Muscle layer of colon (tissue), 2 donors: ENCODE results near the gene HIPK2.

Experiments used
- H3K27ac ChIP-seq: one replicate; pipeline ENCODE4 v1.7.0; 2013; ENCODE audit warnings: low read depth, mild to moderate bottlenecking, low read length, moderate library complexity
- H3K27me3 ChIP-seq, 2 donors: one replicate each; pipeline ENCODE4 v1.7.0; 2013; ENCODE audit warnings: low read length in 2 of 2, mild to moderate bottlenecking in 2 of 2; ENCODE audit not compliant: insufficient read depth in 2 of 2, control insufficient read depth in 1 of 2
- H3K36me3 ChIP-seq: one replicate; pipeline ENCODE4 v1.7.0; 2013; ENCODE audit warnings: mild to moderate bottlenecking, low read length; ENCODE audit not compliant: insufficient read depth
- H3K4me1 ChIP-seq: one replicate; pipeline ENCODE4 v1.7.0; 2013; ENCODE audit warnings: mild to moderate bottlenecking, low read length; ENCODE audit not compliant: insufficient read depth
- H3K4me3 ChIP-seq, 2 donors: one replicate each; pipeline ENCODE4 v1.7.0; 2013; ENCODE audit warnings: low read length in 2 of 2, low read depth in 1 of 2, mild to moderate bottlenecking in 1 of 2, moderate library complexity in 1 of 2
- H3K9ac ChIP-seq: one replicate; pipeline ENCODE4 v1.7.0; 2013; ENCODE audit warnings: low read length
- H3K9me3 ChIP-seq: one replicate; pipeline ENCODE4 v1.7.0; 2013; ENCODE audit warnings: mild to moderate bottlenecking, low read length
- donor health status: abdominal sarcoma.
- donor health status: Adenocarcinoma of cecum.

Gene HIPK2

DNA sequence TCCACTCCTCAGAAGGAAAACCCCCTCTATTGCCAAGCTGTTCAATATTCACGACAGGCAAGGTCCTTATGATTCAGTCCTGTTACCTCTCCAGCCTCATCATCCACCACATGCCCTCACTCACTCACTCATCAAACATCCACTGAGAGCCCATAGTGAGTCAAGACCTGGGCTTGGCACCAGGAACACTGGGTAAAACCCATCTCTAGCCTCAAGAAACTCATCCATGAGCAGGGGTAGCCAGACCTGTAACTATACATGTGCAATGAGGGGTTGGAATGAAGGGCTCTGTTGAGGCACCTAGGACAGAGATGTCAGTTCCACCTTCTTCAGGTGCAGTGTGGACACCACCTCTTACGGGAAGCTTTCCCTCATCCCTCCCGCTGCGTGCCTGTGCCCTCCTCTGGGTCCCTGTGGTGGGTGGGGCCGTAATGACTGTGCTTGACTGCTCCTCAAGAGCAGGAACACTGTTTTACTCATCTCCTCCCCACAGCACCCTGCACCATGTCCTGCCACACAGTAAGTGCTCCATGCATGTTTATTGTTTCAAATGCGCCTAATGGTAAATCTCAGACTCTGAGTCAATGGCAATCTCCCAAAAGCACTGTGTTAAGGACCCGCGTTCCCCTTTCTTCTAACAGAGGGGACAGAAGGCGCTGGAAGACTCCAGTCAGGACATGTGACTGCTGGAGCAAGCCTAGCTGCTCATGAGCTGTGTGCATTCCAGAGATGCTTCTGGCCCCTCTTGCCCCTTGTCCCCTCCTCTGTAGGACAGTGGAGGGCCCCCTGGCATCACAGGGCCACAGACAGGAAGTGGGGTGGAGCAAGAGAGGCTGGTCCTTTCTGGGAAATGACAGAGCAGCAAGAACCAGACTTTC, 95.4 kb downstream of the HIPK2 start:
- H3K27ac ChIP-seq: no peak overlapping the region
- peaks cover 8% of the 10 kb centered on the region for H3K4me1 ChIP-seq
- H3K9ac ChIP-seq: no peak overlapping the region
- H3K4me3 ChIP-seq: no peak overlapping the region
- no peaks in the 10 kb centered on the region for H3K36me3 ChIP-seq
- H3K27me3 ChIP-seq: no peaks in the 10 kb centered on the region
- H3K9me3 ChIP-seq: no peaks in the 10 kb centered on the region

DNA sequence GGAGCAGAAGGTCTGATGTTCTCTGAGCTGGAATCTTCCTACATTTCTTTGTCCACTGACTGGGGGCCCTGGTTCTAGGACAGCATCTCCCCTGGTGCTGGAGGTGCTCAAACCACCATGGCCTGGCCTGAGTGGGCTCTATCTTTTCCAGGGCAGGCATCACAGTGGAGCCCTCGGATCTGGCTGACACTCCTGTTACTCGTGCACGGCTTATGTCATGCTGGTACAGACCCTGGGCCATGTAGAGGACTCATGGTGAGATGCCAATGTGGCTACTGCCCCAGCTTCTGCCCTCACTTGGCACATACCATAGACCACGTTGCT, 96.0 kb downstream of the HIPK2 start:
- no peak overlapping the region for H3K9ac ChIP-seq

GRCh38 chr7:139681463-139681755, 96.4 kb downstream of the HIPK2 start:
- Histone ChIP-seq H3K9ac (no peak overlapping the region), H3K4me1 (peaks cover 8% of the 10 kb centered on the region), H3K27me3 (no peaks in the 10 kb centered on the region), H3K4me3 (no peak overlapping the region), H3K9me3 (no peaks in the 10 kb centered on the region), H3K27ac (no peak overlapping the region), H3K36me3 (no peaks in the 10 kb centered on the region)

More for the DNA sequence above, 96.0 kb downstream of the HIPK2 start:
- Histone ChIP-seq H3K4me3 (no peak overlapping the region), H3K9me3 (no peaks in the 10 kb centered on the region), H3K4me1 (peaks cover 8% of the 10 kb centered on the region), H3K36me3 (no peaks in the 10 kb centered on the region), H3K27me3 (no peaks in the 10 kb centered on the region), H3K27ac (no peak overlapping the region)

DNA sequence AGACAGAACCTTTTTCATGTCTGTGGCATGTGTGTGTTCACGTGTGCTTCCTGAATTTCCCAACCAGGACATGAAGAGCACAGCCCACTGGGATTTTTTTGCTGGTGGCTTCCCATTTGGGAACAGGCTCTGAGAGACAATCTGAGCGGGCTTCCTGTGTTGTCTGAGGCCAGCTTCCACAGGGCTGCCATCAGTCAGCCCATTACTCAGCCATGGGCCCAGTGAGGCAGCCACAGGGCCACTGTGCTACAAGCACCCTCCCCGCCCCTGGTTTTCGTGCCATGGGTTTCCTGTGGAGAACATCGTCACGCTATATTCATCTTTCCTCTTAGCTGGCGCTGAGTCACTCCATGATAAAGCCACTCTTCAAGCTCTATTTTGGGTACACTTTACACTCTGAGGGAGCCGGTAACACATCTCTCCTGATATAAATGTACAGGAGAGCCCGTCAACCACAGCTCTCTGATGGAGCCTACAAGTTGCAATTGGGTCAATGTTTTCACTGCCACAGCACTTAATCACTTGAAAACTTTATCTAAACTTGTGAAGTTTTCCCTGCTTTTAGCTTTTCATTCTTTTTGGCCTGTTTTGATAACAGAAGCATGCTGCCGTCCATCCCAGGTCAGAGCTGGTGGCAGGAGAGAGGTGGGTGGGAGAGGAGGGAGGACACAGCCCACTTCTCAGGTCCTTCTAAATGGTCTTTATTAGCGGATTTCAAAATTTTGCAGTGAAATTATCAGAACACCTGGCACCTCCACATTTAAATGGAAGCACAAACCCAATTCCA, 96.9 kb downstream of the HIPK2 start:
- peaks cover 8% of the 10 kb centered on the region for H3K4me1 ChIP-seq

GRCh38 chr7:139679731-139680594, 97.8 kb downstream of the HIPK2 start:
- H3K36me3 ChIP-seq: no peaks in the 10 kb centered on the region
- no peak overlapping the region for H3K4me3 ChIP-seq
- H3K27me3 ChIP-seq: no peaks in the 10 kb centered on the region
- H3K27ac ChIP-seq: no peak overlapping the region
- peaks cover 8% of the 10 kb centered on the region for H3K4me1 ChIP-seq
- no peaks in the 10 kb centered on the region for H3K9me3 ChIP-seq
- H3K9ac ChIP-seq: no peak overlapping the region

More for the DNA sequence above, 96.9 kb downstream of the HIPK2 start:
- Histone ChIP-seq H3K9ac (no peak overlapping the region), H3K9me3 (no peaks in the 10 kb centered on the region), H3K36me3 (no peaks in the 10 kb centered on the region), H3K4me3 (no peak overlapping the region), H3K27me3 (no peaks in the 10 kb centered on the region), H3K27ac (no peak overlapping the region)

DNA sequence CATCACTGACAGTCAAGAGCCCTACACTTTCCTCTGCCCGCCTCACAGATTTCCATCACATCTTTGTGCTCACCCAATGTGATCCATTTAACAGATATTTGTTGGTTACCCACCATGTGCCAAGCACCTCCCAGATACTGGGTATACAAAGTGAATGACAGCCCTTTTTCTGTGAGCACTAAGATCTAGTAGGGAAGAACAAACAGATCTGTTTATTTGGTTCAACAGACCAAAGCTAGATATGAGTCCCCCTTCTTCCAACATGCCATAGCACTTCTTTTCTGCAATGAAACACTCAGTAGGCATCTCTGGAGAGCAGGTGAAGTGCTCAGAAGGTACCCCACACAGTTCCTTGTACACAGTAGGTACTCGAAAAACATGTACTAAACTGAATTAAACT, 101.4 kb downstream of the HIPK2 start:
- no peak overlapping the region for H3K4me3 ChIP-seq
- no peaks in the 10 kb centered on the region for H3K27me3 ChIP-seq
- H3K9ac ChIP-seq: no peak overlapping the region
- peaks cover 8% of the 10 kb centered on the region for H3K4me1 ChIP-seq
- H3K9me3 ChIP-seq: no peaks in the 10 kb centered on the region
- no peak overlapping the region for H3K27ac ChIP-seq
- no peaks in the 10 kb centered on the region for H3K36me3 ChIP-seq

GRCh38 chr7:139675127-139676125, 102.4 kb downstream of the HIPK2 start:
- H3K36me3 ChIP-seq: no peaks in the 10 kb centered on the region
- H3K27me3 ChIP-seq: no peaks in the 10 kb centered on the region
- no peak overlapping the region for H3K4me3 ChIP-seq
- no peak overlapping the region for H3K27ac ChIP-seq
- H3K9ac ChIP-seq: no peak overlapping the region
- peaks cover 8% of the 10 kb centered on the region for H3K4me1 ChIP-seq
- H3K9me3 ChIP-seq: no peaks in the 10 kb centered on the region

GRCh38 chr7:139674752-139675126, 103.1 kb downstream of the HIPK2 start:
- no peak overlapping the region for H3K9ac ChIP-seq
- no peak overlapping the region for H3K4me3 ChIP-seq
- no peaks in the 10 kb centered on the region for H3K9me3 ChIP-seq
- peaks cover 4% of the 10 kb centered on the region for H3K4me1 ChIP-seq
- H3K27ac ChIP-seq: no peak overlapping the region
- H3K27me3 ChIP-seq: no peaks in the 10 kb centered on the region
- H3K36me3 ChIP-seq: no peaks in the 10 kb centered on the region

DNA sequence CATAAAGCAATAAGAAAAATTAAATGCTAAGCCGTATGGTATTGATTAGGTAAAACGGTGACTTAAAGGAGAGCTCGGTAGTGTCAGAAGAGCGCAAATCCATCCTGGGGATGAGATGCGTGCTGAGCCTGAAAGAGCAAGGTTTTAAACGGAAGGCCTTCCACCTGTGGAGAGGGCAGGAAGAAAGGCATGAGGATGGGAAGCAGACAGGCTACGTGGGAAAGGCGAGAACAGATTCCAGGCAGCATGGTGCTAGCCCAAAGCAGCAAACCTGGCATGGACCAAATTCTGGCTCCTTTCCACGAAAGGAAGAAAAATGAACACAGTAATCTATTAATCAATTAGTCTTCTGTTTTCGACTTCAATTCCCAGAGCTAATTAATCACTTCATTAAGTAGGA, 103.5 kb downstream of the HIPK2 start:
- H3K9me3 ChIP-seq: no peaks in the 10 kb centered on the region
- H3K4me3 ChIP-seq: no peak overlapping the region
- no peak overlapping the region for H3K9ac ChIP-seq
- no peak overlapping the region for H3K27ac ChIP-seq
- no peaks in the 10 kb centered on the region for H3K36me3 ChIP-seq
- H3K27me3 ChIP-seq: no peaks in the 10 kb centered on the region
- no peaks in the 10 kb centered on the region for H3K4me1 ChIP-seq

DNA sequence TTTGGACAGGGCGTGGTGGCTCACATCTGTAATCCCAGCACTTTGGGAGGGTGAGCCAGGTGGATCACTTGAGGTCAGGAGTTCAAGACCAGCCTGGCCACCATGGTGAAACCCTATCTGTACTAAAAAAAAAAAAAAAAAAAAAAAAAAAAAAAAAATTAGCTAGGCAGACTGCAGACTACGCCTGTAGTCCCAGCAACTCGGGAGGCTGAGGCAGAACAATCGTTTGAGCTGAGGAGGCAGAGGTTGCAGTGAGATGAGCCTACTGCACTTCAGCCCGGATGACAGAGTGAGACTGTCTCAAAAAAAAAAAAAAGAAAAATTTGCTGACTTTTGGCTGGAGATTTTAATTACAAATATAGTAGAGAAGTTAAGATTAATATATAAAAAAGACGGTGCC, 104.0 kb downstream of the HIPK2 start:
- Histone ChIP-seq H3K4me1 (no peaks in the 10 kb centered on the region), H3K27ac (no peak overlapping the region), H3K9ac (no peak overlapping the region)

More for the DNA sequence above, 104.0 kb downstream of the HIPK2 start:
- Histone ChIP-seq H3K36me3 (no peaks in the 10 kb centered on the region), H3K27me3 (no peaks in the 10 kb centered on the region), H3K4me3 (no peak overlapping the region), H3K9me3 (no peaks in the 10 kb centered on the region)
